Right atrium auricular region (tissue), 2 donors: ENCODE measurements around the gene MAGI2. TPM values are rescaled to one million over a fixed set of nuclear protein-coding genes. Genes with fewer than 3 reads are reported as not detected.

Experiments
- DNase-seq: peaks from one replicate; pipeline ENCODE4 v3.0.0-alpha.2; 2019; ENCODE audit warnings: low spot score
- H3K27ac ChIP-seq, 2 donors: fragments of 200-600 bp; sonication (generic); 1 replicate in 1 of 2; 2 replicates in 1 of 2; pipeline ENCODE4 v1.5.1; 2016 to 2019
- H3K27me3 ChIP-seq, 2 donors: fragments of 200-600 bp; sonication (generic); one replicate each; pipeline versions ENCODE4 v1.5.1 to v1.6.0; 2017 to 2019
- H3K36me3 ChIP-seq: fragments of 200-600 bp; sonication (generic); one replicate; pipeline ENCODE4 v1.5.1; 2016
- H3K4me1 ChIP-seq, 2 donors: fragments of 200-600 bp; sonication (generic); one replicate each; pipeline versions ENCODE4 v1.5.1 to v1.6.0; 2017 to 2019
- H3K4me3 ChIP-seq, 2 donors: fragments of 200-600 bp; sonication (generic); 1 replicate in 1 of 2; 2 replicates in 1 of 2; pipeline ENCODE4 v1.5.1; 2017 to 2019; ENCODE audit warnings: mild to moderate bottlenecking in 1 of 2, moderate library complexity in 1 of 2
- H3K9me3 ChIP-seq, 2 donors: fragments of 200-600 bp; sonication (generic); one replicate each; pipeline ENCODE4 v1.5.1; 2019
- total RNA-seq, 2 donors: library from RNA; depleted of rRNA; stranded (reverse); fragments of >200 nt; gene quantifications; one replicate each; pipeline ENCODE4 v1.1.0, GENCODE V29; 2016
- TF ChIP-seq, protein P1 (sequence below), 2 donors: fragments of 200-600 bp; sonication (generic); IDR thresholded peaks; one replicate each; pipeline ENCODE4 v1.5.1; 2019; ENCODE audit warnings: antibody characterized with exemption in 2 of 2

Gene MAGI2
- total RNA-seq, 2 donors from 2014 or later: 5.9 to 6.0 TPM

DNA sequence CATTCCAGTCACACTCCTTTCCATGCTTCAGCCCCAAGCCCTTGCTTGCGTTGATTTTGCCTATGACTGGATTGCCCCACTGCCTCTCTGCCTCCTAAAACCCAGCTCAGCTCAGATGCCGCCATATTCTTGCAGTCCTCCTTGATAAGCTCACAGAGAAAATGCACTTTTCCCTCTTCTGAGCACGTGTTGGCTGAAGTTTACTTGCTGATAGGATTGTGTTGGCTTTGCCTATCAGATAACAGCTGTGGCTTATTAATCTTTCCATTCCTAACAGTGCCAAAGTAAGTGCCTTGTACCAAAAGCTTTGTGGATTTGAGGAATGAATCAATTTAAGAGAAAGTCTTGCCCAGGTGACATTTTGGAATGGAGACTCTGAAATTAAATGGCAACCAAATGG lies 1405.7 kb downstream of the MAGI2 start:
- Histone ChIP-seq H3K9me3 (no peaks in the 10 kb centered on the region), H3K36me3 (no peaks in the 10 kb centered on the region), H3K27ac (no peak overlapping the region), H3K4me1 (no peaks in the 10 kb centered on the region), H3K4me3 (no peak overlapping the region), H3K27me3 (no peaks in the 10 kb centered on the region)
- TF ChIP-seq, protein P1, sequence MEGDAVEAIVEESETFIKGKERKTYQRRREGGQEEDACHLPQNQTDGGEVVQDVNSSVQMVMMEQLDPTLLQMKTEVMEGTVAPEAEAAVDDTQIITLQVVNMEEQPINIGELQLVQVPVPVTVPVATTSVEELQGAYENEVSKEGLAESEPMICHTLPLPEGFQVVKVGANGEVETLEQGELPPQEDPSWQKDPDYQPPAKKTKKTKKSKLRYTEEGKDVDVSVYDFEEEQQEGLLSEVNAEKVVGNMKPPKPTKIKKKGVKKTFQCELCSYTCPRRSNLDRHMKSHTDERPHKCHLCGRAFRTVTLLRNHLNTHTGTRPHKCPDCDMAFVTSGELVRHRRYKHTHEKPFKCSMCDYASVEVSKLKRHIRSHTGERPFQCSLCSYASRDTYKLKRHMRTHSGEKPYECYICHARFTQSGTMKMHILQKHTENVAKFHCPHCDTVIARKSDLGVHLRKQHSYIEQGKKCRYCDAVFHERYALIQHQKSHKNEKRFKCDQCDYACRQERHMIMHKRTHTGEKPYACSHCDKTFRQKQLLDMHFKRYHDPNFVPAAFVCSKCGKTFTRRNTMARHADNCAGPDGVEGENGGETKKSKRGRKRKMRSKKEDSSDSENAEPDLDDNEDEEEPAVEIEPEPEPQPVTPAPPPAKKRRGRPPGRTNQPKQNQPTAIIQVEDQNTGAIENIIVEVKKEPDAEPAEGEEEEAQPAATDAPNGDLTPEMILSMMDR (IDR thresholded peaks at IDR 0.05): no peak
- no peak for DNase-seq

DNA sequence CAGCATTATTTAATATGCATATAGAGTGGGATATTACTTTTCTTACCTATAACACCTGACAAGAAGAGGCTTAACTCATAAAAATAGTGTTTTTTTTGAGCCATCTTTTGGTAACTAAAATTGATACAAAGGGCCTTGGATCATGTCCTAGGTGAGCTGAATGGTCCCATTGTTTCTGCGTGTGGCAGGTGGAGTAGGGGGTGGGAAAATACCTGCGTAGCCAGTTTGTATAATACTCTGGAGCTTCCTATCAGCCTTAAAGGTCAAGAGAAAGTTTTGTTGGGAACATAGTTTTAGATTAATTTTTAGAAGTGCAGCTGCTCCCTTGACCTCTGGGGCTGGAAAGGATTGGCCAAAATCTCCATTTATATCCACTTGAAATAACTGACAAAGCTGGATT lies 1410.3 kb downstream of the MAGI2 start:
- peaks cover 0 to 5% of the 10 kb centered on the region in 2 donors for H3K4me1 ChIP-seq
- H3K27ac ChIP-seq: no peak overlapping the region
- DNase-seq: no peak
- TF ChIP-seq, protein P1 (IDR thresholded peaks at IDR 0.05): no peak
- H3K27me3 ChIP-seq: no peaks in the 10 kb centered on the region
- H3K9me3 ChIP-seq: no peaks in the 10 kb centered on the region
- no peak overlapping the region for H3K4me3 ChIP-seq
- H3K36me3 ChIP-seq: no peaks in the 10 kb centered on the region

DNA sequence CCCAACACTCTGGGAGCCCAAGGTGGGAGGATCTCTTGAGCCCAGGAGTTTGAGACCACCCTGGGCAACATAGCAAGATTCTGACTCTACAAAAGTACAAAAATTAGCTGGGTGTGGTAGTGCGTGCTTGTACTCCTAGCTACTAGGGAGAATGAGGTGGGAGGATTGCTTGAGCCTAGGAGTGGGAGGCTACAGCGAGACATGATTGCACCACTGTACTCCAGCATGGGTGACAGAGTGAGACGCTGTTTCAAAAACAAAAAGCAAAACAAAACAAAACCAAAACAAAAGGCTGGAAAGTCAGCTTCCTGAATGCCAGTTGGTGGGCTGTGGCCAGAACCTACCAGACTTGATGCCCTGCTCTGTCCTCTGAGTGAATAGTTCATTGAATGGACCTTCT lies 1412.0 kb downstream of the MAGI2 start:
- Histone ChIP-seq H3K36me3 (no peaks in the 10 kb centered on the region), H3K27me3 (no peaks in the 10 kb centered on the region), H3K4me1 (peaks cover 0 to 5% of the 10 kb centered on the region in 2 donors), H3K4me3 (no peak overlapping the region), H3K9me3 (no peaks in the 10 kb centered on the region), H3K27ac (no peak overlapping the region)
- TF ChIP-seq, protein P1 (IDR thresholded peaks at IDR 0.05): no peak
- no peak for DNase-seq

DNA sequence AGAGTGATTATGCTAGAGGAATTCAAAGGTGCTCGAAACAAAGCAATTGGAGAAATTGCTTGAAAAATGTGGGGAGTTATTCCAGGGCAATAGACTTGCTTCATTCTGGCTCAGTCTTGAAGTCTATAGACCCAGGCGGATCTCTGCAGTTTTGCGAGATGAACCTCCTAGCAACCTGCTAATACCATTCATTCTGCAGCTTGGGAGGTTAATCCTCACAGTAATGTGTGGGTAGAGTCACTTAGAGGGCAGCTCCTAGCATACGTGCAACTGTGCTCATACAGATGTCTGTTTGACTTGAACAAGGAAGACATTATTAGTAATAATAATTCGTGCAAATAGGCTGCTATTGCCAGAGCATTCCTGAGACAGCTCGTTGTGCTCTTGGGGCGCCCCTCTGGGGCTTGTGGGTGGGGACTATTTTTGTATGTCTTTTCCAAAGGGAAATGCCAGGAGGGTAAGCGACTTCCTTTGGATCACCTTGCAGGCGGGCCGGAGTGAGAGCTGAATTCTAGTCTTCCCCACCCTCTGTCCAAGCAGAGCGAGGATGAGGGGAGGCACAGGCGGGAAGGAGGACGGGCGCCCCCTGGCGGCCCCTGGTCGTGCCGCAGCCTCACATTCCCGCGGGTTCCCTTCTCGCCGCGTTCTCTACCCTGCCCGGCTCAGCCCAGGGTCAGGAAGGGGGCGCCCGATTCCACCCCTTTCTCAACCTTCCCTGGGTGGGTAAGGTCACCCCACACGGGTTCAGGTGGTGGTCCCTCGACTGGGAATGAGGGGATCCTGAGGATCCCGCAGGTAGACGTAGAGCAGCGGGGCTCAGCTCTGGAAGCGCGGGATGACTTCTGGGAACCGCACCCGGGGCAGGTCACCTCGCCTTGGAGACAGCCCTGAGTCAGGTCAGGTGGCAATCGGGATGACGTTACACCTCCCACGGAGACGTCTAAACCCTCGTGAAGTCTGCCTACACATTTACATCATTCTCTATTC lies 1413.4 kb downstream of the MAGI2 start:
- H3K27me3 ChIP-seq: no peaks in the 10 kb centered on the region
- no peak overlapping the region for H3K4me3 ChIP-seq
- H3K9me3 ChIP-seq: no peaks in the 10 kb centered on the region
- H3K36me3 ChIP-seq: no peaks in the 10 kb centered on the region
- no peak for DNase-seq
- no peak overlapping the region for H3K27ac ChIP-seq
- peaks cover 0 to 5% of the 10 kb centered on the region in 2 donors for H3K4me1 ChIP-seq
- TF ChIP-seq, protein P1 (IDR thresholded peaks at IDR 0.05): peak; percentile 65 to 77

DNA sequence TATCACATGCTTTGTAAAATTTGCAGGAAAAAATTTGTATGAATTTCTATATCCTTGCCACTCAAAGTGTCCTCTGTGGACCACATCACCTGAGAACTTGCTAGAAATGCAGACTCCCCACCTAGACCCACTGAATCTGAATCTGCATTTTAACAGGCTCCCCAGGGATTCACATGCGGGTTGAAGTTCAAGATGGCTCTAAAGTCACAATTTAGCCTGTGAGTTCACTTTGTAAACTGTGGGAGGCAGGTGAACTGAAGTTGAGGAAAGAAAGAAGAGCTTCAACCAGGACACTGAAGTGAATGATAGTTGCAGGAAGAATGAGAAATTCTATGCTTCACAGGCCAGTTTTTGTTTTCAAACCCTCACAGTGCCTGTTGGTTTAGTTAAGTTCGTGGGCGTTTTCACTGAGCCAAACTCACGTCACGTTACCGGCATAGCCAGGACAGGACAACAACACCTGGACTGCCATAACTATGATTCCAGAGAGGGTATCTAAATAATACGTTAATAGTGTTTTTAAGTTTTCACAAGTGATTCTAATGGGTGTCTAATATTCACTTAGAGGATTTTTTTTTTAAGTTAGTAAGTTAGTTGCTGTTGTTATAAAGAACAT lies 1414.9 kb downstream of the MAGI2 start:
- Histone ChIP-seq H3K36me3 (no peaks in the 10 kb centered on the region), H3K4me1 (peaks cover 0 to 5% of the 10 kb centered on the region in 2 donors), H3K9me3 (no peaks in the 10 kb centered on the region), H3K27me3 (no peaks in the 10 kb centered on the region), H3K27ac (no peak overlapping the region), H3K4me3 (no peak overlapping the region)
- TF ChIP-seq, protein P1 (IDR thresholded peaks at IDR 0.05): no peak
- DNase-seq: no peak
